CD14-positive monocyte (primary cell): ENCODE measurements around the gene CAMK4. TPM values are rescaled to one million over a fixed set of nuclear protein-coding genes. Genes with fewer than 3 reads are reported as not detected.

Experiments
- DNase-seq, 3 donors: peaks; one replicate each; pipeline ENCODE4 v3.0.0-alpha.2; 2011 to 2022
- H2AFZ ChIP-seq: 2 replicates; pipeline ENCODE4 v1.6.0; 2012; ENCODE audit warnings: mild to moderate bottlenecking, low read depth, low read length, inconsistent platforms; ENCODE audit not compliant: insufficient read depth, poor library complexity, severe bottlenecking
- H3K27ac ChIP-seq, 2 donors: 1 replicate in 1 of 2; 2 replicates in 1 of 2; pipeline ENCODE4 v1.5.1; 2012 to 2013; ENCODE audit warnings: low read length in 2 of 2, control low read depth in 1 of 2, inconsistent platforms in 1 of 2, low read depth in 1 of 2, mild to moderate bottlenecking in 1 of 2
- H3K27me3 ChIP-seq, 2 donors: one replicate each; pipeline versions ENCODE4 v1.6.0 to v1.6.1; 2011 to 2013; ENCODE audit warnings: low read length in 2 of 2; ENCODE audit not compliant: control insufficient read depth in 2 of 2, insufficient read depth in 2 of 2
- H3K36me3 ChIP-seq, 2 donors: replicated peaks in 1 of 2; 1 replicate in 1 of 2; 2 replicates in 1 of 2; pipeline versions ENCODE4 v1.5.1 to v1.6.1; 2012 to 2013; ENCODE audit warnings: low read length in 2 of 2, control low read depth in 1 of 2, inconsistent platforms in 1 of 2, mild to moderate bottlenecking in 1 of 2; ENCODE audit not compliant: insufficient read depth in 2 of 2, control insufficient read depth in 1 of 2
- H3K4me1 ChIP-seq, 2 donors: 1 replicate in 1 of 2; 2 replicates in 1 of 2; pipeline versions ENCODE4 v1.5.1 to v1.6.1; 2012 to 2013; ENCODE audit warnings: low read length in 2 of 2, control low read depth in 1 of 2, inconsistent platforms in 1 of 2, mild to moderate bottlenecking in 1 of 2, moderate library complexity in 1 of 2; ENCODE audit not compliant: insufficient read depth in 2 of 2, control insufficient read depth in 1 of 2
- H3K4me2 ChIP-seq: replicated peaks from 2 replicates; pipeline ENCODE3; 2012; ENCODE audit warnings: low read length, moderate library complexity, mild to moderate bottlenecking; ENCODE audit not compliant: poor library complexity, severe bottlenecking; ENCODE audit errors: extremely low read depth
- H3K4me3 ChIP-seq, 3 experiments: fragments of 200-600 bp in 1 of 3; sonication (generic) in 1 of 3; replicated peaks in 1 of 3; 1 replicate in 2 of 3; 2 replicates in 1 of 3; pipeline ENCODE4 v1.5.1; 2011 to 2013; ENCODE audit warnings: low read length in 3 of 3, mild to moderate bottlenecking in 3 of 3, control low read depth in 2 of 3, low read depth in 2 of 3, inconsistent platforms in 1 of 3, moderate library complexity in 1 of 3
- H3K79me2 ChIP-seq: 2 replicates; pipeline ENCODE4 v1.6.0; 2012; ENCODE audit warnings: mild to moderate bottlenecking, control low read depth, inconsistent platforms, low read length, moderate library complexity; ENCODE audit not compliant: insufficient read depth
- H3K9ac ChIP-seq: 2 replicates; pipeline ENCODE4 v1.6.0; 2017; ENCODE audit warnings: low read length, mild to moderate bottlenecking; ENCODE audit not compliant: insufficient read depth, poor library complexity, severe bottlenecking
- H3K9me3 ChIP-seq, 2 donors: replicated peaks in 1 of 2; 1 replicate in 1 of 2; 2 replicates in 1 of 2; pipeline versions ENCODE4 v1.5.1 to v1.6.1; 2012 to 2013; ENCODE audit warnings: low read length in 2 of 2, control low read depth in 1 of 2; ENCODE audit not compliant: control insufficient read depth in 1 of 2, insufficient read depth in 1 of 2
- H4K20me1 ChIP-seq: 2 replicates; pipeline ENCODE4 v1.6.0; 2012; ENCODE audit warnings: mild to moderate bottlenecking, low read length, control low read depth, moderate library complexity; ENCODE audit not compliant: insufficient read depth
- H3K27ac Mint-ChIP-seq, 7 donors: one replicate each; pipeline ENCODE4 v1.8.0; 2020; ENCODE audit warnings: mild to moderate bottlenecking in 7 of 7, mixed read lengths in 7 of 7, moderate library complexity in 6 of 7, inconsistent platforms in 2 of 7
- H3K27me3 Mint-ChIP-seq, 3 donors: one replicate each; pipeline ENCODE4 v1.8.0; 2021 to 2022; ENCODE audit warnings: low read depth in 3 of 3, mild to moderate bottlenecking in 3 of 3, mixed read lengths in 3 of 3, moderate library complexity in 3 of 3, inconsistent platforms in 1 of 3
- H3K36me3 Mint-ChIP-seq, 2 donors: one replicate each; pipeline ENCODE4 v1.8.0; 2020; ENCODE audit warnings: mixed read lengths in 2 of 2, inconsistent platforms in 1 of 2, mild to moderate bottlenecking in 1 of 2
- H3K4me1 Mint-ChIP-seq: one replicate; pipeline ENCODE4 v1.8.0; 2020; ENCODE audit warnings: mild to moderate bottlenecking, mixed read lengths
- H3K4me3 Mint-ChIP-seq, 2 donors: one replicate each; pipeline ENCODE4 v1.8.0; 2020; ENCODE audit warnings: mild to moderate bottlenecking in 2 of 2, mixed read lengths in 2 of 2, moderate library complexity in 1 of 2
- H3K9me3 Mint-ChIP-seq, 7 donors: one replicate each; pipeline ENCODE4 v1.8.0; 2020 to 2022; ENCODE audit warnings: mixed read lengths in 7 of 7, mild to moderate bottlenecking in 6 of 7, moderate library complexity in 6 of 7, inconsistent platforms in 2 of 7
- CTCF ChIP-seq: fragments of 200-600 bp; IDR thresholded peaks from one replicate; pipeline ENCODE4 v1.8.0; 2022; ENCODE audit warnings: antibody characterized with exemption, mild to moderate bottlenecking
- WGBS: methylation state at CpG from one replicate; pipeline ENCODE4 v1.1.5; 2013; ENCODE audit warnings: missing lambda C conversion rate; ENCODE audit not compliant: insufficient coverage; 5-methylcytosine and 5-hydroxymethylcytosine counted together
- intact Hi-C, 2 donors: fragments of 100-400 bp; cut with micrococcal nuclease; formaldehyde crosslinking; loops; one replicate each; pipeline versions ENCODE4 v1.15.0 to v1.15.1; 2023
- polyA plus RNA-seq, 3 donors: library from polyadenylated mRNA; depleted of rRNA in 1 of 3; unstranded in 2 of 3; stranded (reverse) in 1 of 3; fragments of 300-500 nt in 2 of 3; fragments of >200 nt in 1 of 3; fragmentation: Illumina TruSeq in 2 of 3; gene quantifications; 1 replicate in 2 of 3; 2 replicates in 1 of 3; pipeline ENCODE4 v1.2.3, GENCODE V29; 2012 to 2021

CAMK4 gene
- polyA plus RNA-seq, 3 donors, result 0.24 to 0.28 TPM; not detected in 1

GRCh38 chr5:111187079-111187478 lies 37.1 kb upstream of the CAMK4 start:
- Mint-ChIP-seq H3K27ac (no peak overlapping the region), H3K36me3 (no peaks in the 10 kb centered on the region), H3K4me1 (no peaks in the 10 kb centered on the region), H3K9me3 (no peaks in the 10 kb centered on the region), H3K4me3 (no peak overlapping the region), H3K27me3 (no peaks in the 10 kb centered on the region)
- Histone ChIP-seq H4K20me1 (no peaks in the 10 kb centered on the region), H3K4me2 (no peak overlapping the region), H3K9me3 (no peaks in the 10 kb centered on the region), H3K36me3 (no peaks in the 10 kb centered on the region), H3K27ac (no peak overlapping the region), H3K4me1 (no peaks in the 10 kb centered on the region), H3K79me2 (no peaks in the 10 kb centered on the region), H2AFZ (no peak overlapping the region), H3K27me3 (no peaks in the 10 kb centered on the region), H3K9ac (no peak overlapping the region), H3K4me3 (no peak overlapping the region)
- DNase-seq, result no peak
- no CpG with 5 or more reads among the region's 1 CpG for WGBS
- intact Hi-C loops, result no loop called here
- no peak for TF ChIP-seq CTCF

DNA sequence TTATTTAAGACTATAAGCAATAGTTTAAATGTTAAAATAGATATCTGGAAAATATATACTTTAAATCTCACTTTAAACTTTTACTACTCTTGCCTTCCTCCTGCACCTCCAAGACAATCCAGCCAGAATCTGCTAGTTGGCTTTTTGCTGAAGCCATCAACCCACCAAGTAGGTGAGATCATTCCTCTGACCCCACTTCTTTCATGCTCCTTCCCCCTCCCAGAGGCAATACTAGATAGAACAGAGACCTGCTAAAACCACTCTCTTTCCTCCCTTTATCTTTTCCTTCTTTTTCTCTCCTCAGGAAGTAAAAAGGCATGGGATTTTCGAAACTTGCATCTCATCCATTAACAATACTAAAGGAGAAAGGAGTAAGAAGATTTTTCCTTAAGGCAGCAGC lies 30.1 kb upstream of the CAMK4 start:
- Mint-ChIP-seq H3K27ac (no peak overlapping the region), H3K9me3 (peaks cover 0 to 1% (median 0%) of the 10 kb centered on the region in 7 donors), H3K4me3 (no peak overlapping the region), H3K4me1 (no peaks in the 10 kb centered on the region), H3K27me3 (peaks cover 0 to 1% (median 0%) of the 10 kb centered on the region in 3 donors), H3K36me3 (no peaks in the 10 kb centered on the region)
- Histone ChIP-seq H3K4me3 (no peak overlapping the region), H3K4me1 (no peaks in the 10 kb centered on the region), H3K36me3 (no peaks in the 10 kb centered on the region), H3K9ac (no peak overlapping the region), H3K27me3 (no peaks in the 10 kb centered on the region), H3K9me3 (no peaks in the 10 kb centered on the region), H3K4me2 (no peak overlapping the region), H3K79me2 (no peaks in the 10 kb centered on the region), H3K27ac (no peak overlapping the region), H2AFZ (no peak overlapping the region), H4K20me1 (no peaks in the 10 kb centered on the region)
- WGBS, result no CpG with 5 or more reads among the region's 1 CpG
- TF ChIP-seq CTCF, result no peak
- DNase-seq, result no peak
- intact Hi-C loops, result no loop called here
